Ovary (tissue), 9 donors: Measurements from ENCODE around the gene SMAD2. TPM values are rescaled to one million over a fixed set of nuclear protein-coding genes. Genes with fewer than 3 reads are reported as not detected.

Experiments used
- DNase-seq, 5 donors: peaks; one replicate each; pipeline ENCODE4 v3.0.0-alpha.2; 2019 to 2020
- H3K27ac ChIP-seq, 2 donors: fragments of 200-600 bp; one replicate each; pipeline versions ENCODE4 v1.5.1 to v1.8.0; 2019 to 2022
- H3K27me3 ChIP-seq: fragments of 200-600 bp; one replicate; pipeline ENCODE4 v1.8.0; 2022
- H3K36me3 ChIP-seq: fragments of 200-600 bp; sonication (generic); one replicate; pipeline ENCODE4 v1.5.1; 2019
- H3K4me1 ChIP-seq: one replicate; pipeline ENCODE4 v1.8.1; 2013; ENCODE audit warnings: mild to moderate bottlenecking, moderate library complexity; ENCODE audit not compliant: insufficient read depth
- H3K4me3 ChIP-seq: fragments of 200-600 bp; sonication (generic); one replicate; pipeline ENCODE4 v1.5.1; 2017
- H3K9me3 ChIP-seq, 2 donors: fragments of 200-600 bp in 1 of 2; sonication (generic) in 1 of 2; one replicate each; pipeline versions ENCODE4 v1.5.1 to v1.8.1; 2013 to 2019; ENCODE audit warnings: mild to moderate bottlenecking in 1 of 2, moderate library complexity in 1 of 2
- CTCF ChIP-seq, 3 donors: fragments of 450-650 bp in 2 of 3; fragments of 200-600 bp in 1 of 3; IDR thresholded peaks; one replicate each; pipeline versions ENCODE4 v1.5.1 to v1.8.0; 2016 to 2022; ENCODE audit warnings: antibody characterized with exemption in 3 of 3, mild to moderate bottlenecking in 1 of 3
- EP300 ChIP-seq: sonication (generic); formaldehyde crosslinking; IDR thresholded peaks from one replicate; pipeline ENCODE4 v1.6.1; 2017; ENCODE audit warnings: antibody characterized with exemption
- POLR2A ChIP-seq: fragments of 450-650 bp; IDR thresholded peaks from one replicate; pipeline ENCODE4 v1.6.1; 2017; ENCODE audit warnings: antibody characterized with exemption, mild to moderate bottlenecking, moderate library complexity
- whole genome bisulfite sequencing, 3 donors: extraction: QIAGEN DNeasy Blood & Tissue Kit in 1 of 3; methylation state at CpG; one replicate each; pipeline versions ENCODE4 v1.1.5 to v1.1.7; 2013 to 2017; 5-methylcytosine and 5-hydroxymethylcytosine counted together
- intact Hi-C, 4 donors: fragments of 100-400 bp; cut with DNase I; formaldehyde crosslinking; loops; one replicate each; pipeline versions ENCODE4 v1.11.0 to v1.15.1; 2022 to 2023
- polyA plus RNA-seq, 2 donors: library from polyadenylated mRNA; stranded (reverse); fragments of 200-250 nt in 1 of 2; fragments of 350-450 nt in 1 of 2; fragmentation: Illumina TruSeq in 1 of 2; extraction: RNeasy Lipid Tissue Mini Kit (QIAGEN cat#74804) in 1 of 2; gene quantifications; one replicate each; pipeline ENCODE4 v1.2.3, GENCODE V29; 2013 to 2014
- total RNA-seq, 7 donors: library from RNA; depleted of rRNA in 2 of 7; stranded (reverse); fragments of >200 nt in 2 of 7; fragmentation: NEBNext Ultra II Directional in 3 of 7; extraction: Animal tissue kit (Norgen Biotek cat#: 25700) in 3 of 7; gene quantifications; one replicate each; pipeline versions ENCODE4 v1.1.0 to v1.2.4, GENCODE V29; 2016 to 2023
- donor health status: DM: no; HTN: no; CAD: no; lungs with moderate emphysema.
- donor health status: DM: no; HTN: no; CAD: no.
- donor health status: Bipolar disorder and iron deficiency.
- donor health status: DM: yes; HTN: yes; CAD: no.
- donor health status: DM: no; HTN: no; CAD: no.
- donor health status: DM: yes; HTN: yes; CAD: no.

SMAD2 gene
- total and polyA plus RNA-seq, 9 donors = 27.9 to 160 (median 130) TPM

GRCh38 chr18:47895565-47896250, 34.8 kb downstream of the SMAD2 start:
- intact Hi-C loops = no loop called here
- Histone ChIP-seq H3K4me1 (no peaks in the 10 kb centered on the region), H3K27ac (no peak overlapping the region), H3K36me3 (no peaks in the 10 kb centered on the region), H3K4me3 (no peak overlapping the region), H3K27me3 (no peaks in the 10 kb centered on the region), H3K9me3 (no peaks in the 10 kb centered on the region)
- TF ChIP-seq POLR2A = no peak
- TF ChIP-seq EP300 = no peak
- TF ChIP-seq CTCF (IDR thresholded peaks at IDR 0.05) = no peak
- no peak for DNase-seq
- 91 to 94% (median 92%) methylated on average over 2 of the region's 2 CpGs for WGBS, 3 donors

- Histone ChIP-seq H3K4me3 (no peak overlapping the region), H3K27me3 (no peaks in the 10 kb centered on the region), H3K9me3 (no peaks in the 10 kb centered on the region), H3K27ac (no peak overlapping the region), H3K36me3 (no peaks in the 10 kb centered on the region), H3K4me1 (no peaks in the 10 kb centered on the region)
- TF ChIP-seq CTCF (IDR thresholded peaks at IDR 0.05) (no peak), EP300 (no peak), POLR2A (no peak)
- intact Hi-C loops = no loop called here
- no peak for DNase-seq
- WGBS, 3 donors = 79 to 84% (median 80%) methylated on average over 9 of the region's 9 CpGs
Observed at GRCh38 chr18:47893939-47894699, 36.3 kb downstream of the SMAD2 start.

- Histone ChIP-seq H3K27ac (no peak overlapping the region), H3K4me3 (no peak overlapping the region), H3K27me3 (no peaks in the 10 kb centered on the region), H3K4me1 (no peaks in the 10 kb centered on the region), H3K9me3 (no peaks in the 10 kb centered on the region), H3K36me3 (no peaks in the 10 kb centered on the region)
- DNase-seq = no peak
- intact Hi-C loops = no loop called here
- TF ChIP-seq EP300 = no peak
- no peak for TF ChIP-seq CTCF (IDR thresholded peaks at IDR 0.05)
- TF ChIP-seq POLR2A = no peak
- 67 to 79% (median 78%) methylated on average over 5 of the region's 5 CpGs for WGBS, 3 donors
Observed at GRCh38 chr18:47893047-47893446, 37.4 kb downstream of the SMAD2 start.

GRCh38 chr18:47888156-47888555, 42.3 kb downstream of the SMAD2 start:
- intact Hi-C loops = no loop called here
- Histone ChIP-seq H3K27ac (no peak overlapping the region), H3K4me1 (no peaks in the 10 kb centered on the region), H3K9me3 (no peaks in the 10 kb centered on the region), H3K4me3 (no peak overlapping the region), H3K36me3 (no peaks in the 10 kb centered on the region), H3K27me3 (no peaks in the 10 kb centered on the region)
- DNase-seq = no peak
- WGBS, 3 donors = 93 to 94% (median 94%) methylated on average over 3 of the region's 3 CpGs
- TF ChIP-seq EP300 = no peak
- no peak for TF ChIP-seq POLR2A
- no peak for TF ChIP-seq CTCF (IDR thresholded peaks at IDR 0.05)
